Lung (tissue), 12 donors: Measurements from ENCODE around the gene ADGRG4. TPM values are rescaled to one million over a fixed set of nuclear protein-coding genes. Genes with fewer than 3 reads are reported as not detected.
A peak's percentile ranks its signal among the peaks of the same experiment; 100 is the strongest.

Experiments
- ATAC-seq: fragments of 200-7000 bp; cut with Tn5 transposase; one replicate; pipeline ENCODE4 v1.9.1; 2020; ENCODE audit warnings: moderate number of reproducible peaks; ENCODE audit not compliant: insufficient read depth, low FRiP score
- DNase-seq, 3 donors: peaks; one replicate each; pipeline ENCODE4 v3.0.0-alpha.2; 2013 to 2017
- H3K27ac ChIP-seq, 2 donors: one replicate each; pipeline ENCODE4 v1.5.1; 2013; ENCODE audit warnings: mild to moderate bottlenecking in 2 of 2, moderate library complexity in 2 of 2, control low read depth in 1 of 2, inconsistent platforms in 1 of 2, low read depth in 1 of 2, low read length in 1 of 2
- H3K27me3 ChIP-seq, 3 donors: one replicate each; pipeline ENCODE4 v1.5.1; 2013; ENCODE audit warnings: low read length in 2 of 3; ENCODE audit not compliant: control insufficient read depth in 3 of 3, insufficient read depth in 3 of 3
- H3K36me3 ChIP-seq, 4 donors: one replicate each; pipeline ENCODE4 v1.5.1; 2013; ENCODE audit warnings: low read length in 4 of 4, mild to moderate bottlenecking in 1 of 4, moderate library complexity in 1 of 4; ENCODE audit not compliant: control insufficient read depth in 4 of 4, insufficient read depth in 4 of 4
- H3K4me1 ChIP-seq, 5 donors: one replicate each; pipeline ENCODE4 v1.5.1; 2013; ENCODE audit warnings: low read length in 5 of 5, mild to moderate bottlenecking in 2 of 5, moderate library complexity in 1 of 5; ENCODE audit not compliant: control insufficient read depth in 5 of 5, insufficient read depth in 5 of 5
- H3K4me3 ChIP-seq: one replicate; pipeline ENCODE4 v1.5.1; 2013; ENCODE audit warnings: mild to moderate bottlenecking, control low read depth, moderate library complexity
- H3K9ac ChIP-seq, 2 donors: one replicate each; pipeline ENCODE4 v1.5.1; 2013; ENCODE audit warnings: low read length in 2 of 2, control low read depth in 1 of 2; ENCODE audit not compliant: insufficient read depth in 1 of 2
- H3K9me3 ChIP-seq, 4 donors: one replicate each; pipeline ENCODE4 v1.5.1; 2013; ENCODE audit warnings: low read length in 3 of 4, mild to moderate bottlenecking in 1 of 4, moderate library complexity in 1 of 4; ENCODE audit not compliant: control insufficient read depth in 4 of 4, insufficient read depth in 3 of 4
- WGBS, 2 donors: extraction: QIAGEN DNeasy Blood & Tissue Kit; methylation state at CpG; one replicate each; pipeline ENCODE4 v1.1.7; 2013; 5-methylcytosine and 5-hydroxymethylcytosine counted together
- polyA plus RNA-seq, 2 donors: library from polyadenylated mRNA; stranded (reverse); fragments of 200-250 nt; gene quantifications; one replicate each; pipeline ENCODE4 v1.2.1, GENCODE V29; 2013
- total RNA-seq, 2 donors: library from RNA; depleted of rRNA in 1 of 2; stranded (reverse); fragments of >200 nt in 1 of 2; gene quantifications; one replicate each; pipeline ENCODE4 v1.2.1, GENCODE V29; 2014 to 2021
- TF ChIP-seq, protein P1 (sequence below): IDR thresholded peaks from 2 replicates; pipeline ENCODE4 v1.5.1; 2012; ENCODE audit warnings: mild to moderate bottlenecking; ENCODE audit errors: control extremely low read depth, extremely low read depth
- donor health status: control.
- donor health status: control.
- donor health status: Bipolar disorder and iron deficiency.
- donor health status: healthy.
- donor health status: DM: yes; HTN: yes; CAD: no.

ADGRG4 gene
- total and polyA plus RNA-seq, 4 donors = 0.03 to 0.06 TPM; not detected in 2

DNA sequence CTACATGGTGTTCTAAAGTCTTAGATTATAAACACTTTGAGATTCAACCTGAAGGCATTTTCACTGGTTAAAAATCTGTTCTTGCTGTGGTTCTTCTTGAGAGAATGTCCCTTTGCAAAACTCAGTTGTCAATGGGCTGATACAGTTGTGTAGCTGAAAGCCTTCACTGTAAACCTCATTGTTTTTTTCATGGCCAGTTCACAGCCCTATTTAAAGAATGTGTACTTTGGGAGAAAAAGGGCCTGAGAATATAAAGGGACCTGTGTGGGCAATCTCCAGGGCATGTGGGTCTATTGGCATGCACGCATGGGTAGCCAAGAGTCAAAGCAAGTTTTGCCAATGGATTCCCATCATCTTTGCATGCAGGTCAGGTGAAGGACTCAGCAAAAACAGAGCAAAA, 41.8 kb upstream of the ADGRG4 start:
- no peak for ATAC-seq

DNA sequence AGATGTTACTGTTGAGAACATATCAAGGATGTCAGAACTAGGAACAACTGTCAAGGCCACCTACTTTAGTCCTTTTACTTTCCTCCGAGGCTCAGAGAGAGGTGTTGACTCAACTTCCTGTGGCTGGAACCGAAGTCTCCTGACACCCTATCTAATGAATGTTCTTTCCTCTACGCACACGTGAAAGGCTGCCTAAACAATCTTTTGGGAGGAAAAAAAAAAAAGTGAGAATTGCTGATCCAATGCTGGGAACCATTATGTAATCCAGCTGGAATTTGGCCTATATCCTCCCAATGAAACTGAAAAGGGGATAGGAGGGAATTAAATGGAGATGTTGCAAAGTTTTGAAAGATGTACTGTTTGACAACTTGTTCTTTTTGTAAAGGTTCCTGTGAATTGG, 41.2 kb upstream of the ADGRG4 start:
- H3K36me3 ChIP-seq = no peaks in the 10 kb centered on the region
- TF ChIP-seq, protein P1, sequence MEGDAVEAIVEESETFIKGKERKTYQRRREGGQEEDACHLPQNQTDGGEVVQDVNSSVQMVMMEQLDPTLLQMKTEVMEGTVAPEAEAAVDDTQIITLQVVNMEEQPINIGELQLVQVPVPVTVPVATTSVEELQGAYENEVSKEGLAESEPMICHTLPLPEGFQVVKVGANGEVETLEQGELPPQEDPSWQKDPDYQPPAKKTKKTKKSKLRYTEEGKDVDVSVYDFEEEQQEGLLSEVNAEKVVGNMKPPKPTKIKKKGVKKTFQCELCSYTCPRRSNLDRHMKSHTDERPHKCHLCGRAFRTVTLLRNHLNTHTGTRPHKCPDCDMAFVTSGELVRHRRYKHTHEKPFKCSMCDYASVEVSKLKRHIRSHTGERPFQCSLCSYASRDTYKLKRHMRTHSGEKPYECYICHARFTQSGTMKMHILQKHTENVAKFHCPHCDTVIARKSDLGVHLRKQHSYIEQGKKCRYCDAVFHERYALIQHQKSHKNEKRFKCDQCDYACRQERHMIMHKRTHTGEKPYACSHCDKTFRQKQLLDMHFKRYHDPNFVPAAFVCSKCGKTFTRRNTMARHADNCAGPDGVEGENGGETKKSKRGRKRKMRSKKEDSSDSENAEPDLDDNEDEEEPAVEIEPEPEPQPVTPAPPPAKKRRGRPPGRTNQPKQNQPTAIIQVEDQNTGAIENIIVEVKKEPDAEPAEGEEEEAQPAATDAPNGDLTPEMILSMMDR = no peak
- H3K9me3 ChIP-seq = no peaks in the 10 kb centered on the region
- H3K27me3 ChIP-seq = peaks cover 0 to 18% (median 3%) of the 10 kb centered on the region in 3 donors
- ATAC-seq = no peak
- 12 to 34% methylated on average over 4 of the region's 4 CpGs for WGBS, 2 donors
- peak in 2 of 3 donors; percentile 54 to 55 for DNase-seq
- no peak overlapping the region for H3K9ac ChIP-seq
- peaks cover 0 to 2% (median 0%) of the 10 kb centered on the region in 5 donors for H3K4me1 ChIP-seq
- H3K4me3 ChIP-seq = no peak overlapping the region
- H3K27ac ChIP-seq = peak overlapping the region in 1 of 2 donors; percentile 33

More for the DNA sequence above, 41.8 kb upstream of the ADGRG4 start:
- peaks cover 0 to 2% (median 0%) of the 10 kb centered on the region in 5 donors for H3K4me1 ChIP-seq
- peak overlapping the region in 1 of 2 donors; percentile 33 for H3K27ac ChIP-seq
- H3K4me3 ChIP-seq = no peak overlapping the region
- DNase-seq = no peak
- H3K27me3 ChIP-seq = peaks cover 0 to 18% (median 3%) of the 10 kb centered on the region in 3 donors
- H3K9ac ChIP-seq = no peak overlapping the region
- TF ChIP-seq, protein P1 = no peak
- no peaks in the 10 kb centered on the region for H3K9me3 ChIP-seq
- 69 to 100% methylated on average over 1 of the region's 1 CpG for WGBS, 2 donors
- H3K36me3 ChIP-seq = no peaks in the 10 kb centered on the region

DNA sequence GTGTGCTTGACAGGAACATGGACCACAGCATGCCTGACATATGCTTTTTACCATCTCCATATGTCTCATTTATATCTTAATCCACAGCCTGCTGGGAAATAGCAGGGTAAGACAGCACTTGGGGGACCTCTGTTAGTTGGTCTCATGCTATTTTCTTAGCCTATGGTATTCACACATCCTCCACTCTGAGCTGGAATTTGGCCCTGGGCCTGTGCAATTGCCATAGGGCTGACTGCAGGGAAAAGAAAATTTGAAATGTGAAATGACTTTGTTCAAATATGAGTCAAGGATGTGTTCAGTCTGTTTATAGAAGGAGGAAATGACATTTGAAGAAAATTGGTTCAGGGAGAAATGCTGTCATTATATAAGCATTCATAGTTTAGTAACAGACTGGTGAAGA, 40.0 kb upstream of the ADGRG4 start:
- TF ChIP-seq, protein P1 = no peak
- peak; percentile 65 to 78 (median 78) for DNase-seq
- peaks cover 0 to 18% (median 3%) of the 10 kb centered on the region in 3 donors for H3K27me3 ChIP-seq
- no peak overlapping the region for H3K27ac ChIP-seq
- no peaks in the 10 kb centered on the region for H3K9me3 ChIP-seq
- H3K9ac ChIP-seq = no peak overlapping the region
- H3K36me3 ChIP-seq = no peaks in the 10 kb centered on the region
- peaks cover 0 to 2% (median 0%) of the 10 kb centered on the region in 5 donors for H3K4me1 ChIP-seq
- H3K4me3 ChIP-seq = no peak overlapping the region
- no peak for ATAC-seq

DNA sequence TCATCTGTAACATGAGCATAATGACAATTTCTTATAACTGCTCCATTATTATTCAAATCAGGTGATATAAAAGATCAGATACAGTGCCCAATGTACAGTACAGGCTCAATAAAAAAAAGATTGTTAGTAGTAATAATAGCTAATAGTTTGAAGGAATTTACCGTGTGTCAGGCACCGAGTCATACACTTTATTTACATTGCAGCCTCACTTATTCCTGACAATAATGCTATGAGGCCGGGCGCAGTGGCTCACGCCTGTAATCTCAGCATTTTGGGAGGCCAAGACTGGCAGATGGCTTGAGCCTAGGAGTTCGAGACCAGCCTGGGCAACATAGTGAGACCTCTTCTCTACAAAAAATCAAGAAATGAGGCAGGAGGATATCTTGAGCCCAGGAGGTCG, 39.4 kb upstream of the ADGRG4 start:
- peaks cover 0 to 2% (median 0%) of the 10 kb centered on the region in 5 donors for H3K4me1 ChIP-seq
- H3K4me3 ChIP-seq = no peak overlapping the region
- H3K27me3 ChIP-seq = peaks cover 0 to 18% (median 3%) of the 10 kb centered on the region in 3 donors
- no peak for ATAC-seq
- no peaks in the 10 kb centered on the region for H3K9me3 ChIP-seq
- TF ChIP-seq, protein P1 = no peak
- WGBS, 2 donors = 77 to 91% methylated on average over 7 of the region's 7 CpGs
- DNase-seq = no peak
- H3K9ac ChIP-seq = no peak overlapping the region
- no peaks in the 10 kb centered on the region for H3K36me3 ChIP-seq
- H3K27ac ChIP-seq = no peak overlapping the region
